Natural killer cell (primary cell): ENCODE data around the gene FSTL4. TPM values are rescaled to one million over a fixed set of nuclear protein-coding genes. Genes with fewer than 3 reads are reported as not detected.

Experiments
- ATAC-seq, 3 donors: fragments of 150-1000 bp in 2 of 3; fragments of 200-7000 bp in 1 of 3; cut with Tn5 transposase; 1 replicate in 1 of 3; 2 replicates in 2 of 3; pipeline ENCODE4 v1.10.0; 2021; ENCODE audit warnings: mild to moderate bottlenecking in 2 of 3, moderate library complexity in 2 of 3
- DNase-seq, 2 donors: peaks; one replicate each; pipeline versions ENCODE4 v3.0.0 to v3.0.0-alpha.2; 2013 to 2021; ENCODE audit warnings: mixed read lengths in 1 of 2
- H3K27ac ChIP-seq: one replicate; pipeline ENCODE4 v1.5.1; 2013; ENCODE audit warnings: mild to moderate bottlenecking, low read length
- H3K27me3 ChIP-seq: one replicate; pipeline ENCODE4 v1.6.1; 2013; ENCODE audit warnings: low read length; ENCODE audit not compliant: control insufficient read depth, insufficient read depth
- H3K36me3 ChIP-seq: one replicate; pipeline ENCODE4 v1.6.1; 2013; ENCODE audit warnings: low read length; ENCODE audit not compliant: control insufficient read depth, insufficient read depth
- H3K4me1 ChIP-seq: one replicate; pipeline ENCODE4 v1.6.1; 2013; ENCODE audit warnings: low read length; ENCODE audit not compliant: control insufficient read depth, insufficient read depth
- H3K4me3 ChIP-seq: one replicate; pipeline ENCODE4 v1.5.1; 2013; ENCODE audit warnings: low read length
- H3K9me3 ChIP-seq: one replicate; pipeline ENCODE4 v1.6.1; 2013; ENCODE audit warnings: low read length; ENCODE audit not compliant: control insufficient read depth, insufficient read depth
- H3K27ac Mint-ChIP-seq, 2 donors: one replicate each; pipeline ENCODE4 v1.8.0; 2022; ENCODE audit warnings: mild to moderate bottlenecking in 2 of 2, mixed read lengths in 2 of 2, moderate library complexity in 1 of 2
- H3K27me3 Mint-ChIP-seq, 2 donors: one replicate each; pipeline ENCODE4 v1.8.0; 2022; ENCODE audit warnings: low read depth in 2 of 2, mixed read lengths in 2 of 2
- H3K36me3 Mint-ChIP-seq: one replicate; pipeline ENCODE4 v1.8.0; 2022; ENCODE audit warnings: mixed read lengths
- H3K4me1 Mint-ChIP-seq, 2 donors: one replicate each; pipeline ENCODE4 v1.8.0; 2022; ENCODE audit warnings: mixed read lengths in 2 of 2
- H3K4me3 Mint-ChIP-seq: one replicate; pipeline ENCODE4 v1.8.0; 2022; ENCODE audit warnings: mild to moderate bottlenecking, moderate library complexity, mixed read lengths
- H3K9me3 Mint-ChIP-seq, 2 donors: one replicate each; pipeline ENCODE4 v1.8.0; 2022; ENCODE audit warnings: mixed read lengths in 2 of 2
- CTCF ChIP-seq: fragments of 200-600 bp; IDR thresholded peaks from one replicate; pipeline ENCODE4 v1.8.0; 2022; ENCODE audit warnings: antibody characterized with exemption
- WGBS: methylation state at CpG from one replicate; pipeline ENCODE4 v1.1.7; 2013; ENCODE audit warnings: missing lambda C conversion rate; ENCODE audit not compliant: insufficient coverage; 5-methylcytosine and 5-hydroxymethylcytosine counted together
- intact Hi-C: fragments of 100-400 bp; cut with micrococcal nuclease; formaldehyde crosslinking; loops from one replicate; pipeline ENCODE4 v1.14.2; 2022
- total RNA-seq, 4 donors: library from RNA; stranded (reverse); fragments of 120-200 nt in 1 of 4; gene quantifications; one replicate each; pipeline versions ENCODE4 v1.2.3 to v1.2.4, GENCODE V29; 2013 to 2022

Gene FSTL4
- total RNA-seq, 3 donors from 2014 or later (not counting 1 experiment from before 2014, with no cell fraction given), result 0.11 to 0.75 (median 0.55) TPM

- no peak overlapping the region for H3K27ac ChIP-seq
- H3K27ac Mint-ChIP-seq, result no peak overlapping the region
- H3K27me3 Mint-ChIP-seq, result peaks cover 13 to 26% of the 10 kb centered on the region in 2 donors
- no peak for ATAC-seq
- DNase-seq, result no peak
- no peaks in the 10 kb centered on the region for H3K36me3 ChIP-seq
- no peak for TF ChIP-seq CTCF
- peaks cover 12% of the 10 kb centered on the region for H3K36me3 Mint-ChIP-seq
- H3K4me1 ChIP-seq, result no peaks in the 10 kb centered on the region
- WGBS, result 69% methylated on average over 7 of the region's 7 CpGs
- no peaks in the 10 kb centered on the region for H3K27me3 ChIP-seq
- peaks cover 7% of the 10 kb centered on the region for H3K9me3 ChIP-seq
- H3K4me1 Mint-ChIP-seq, result no peaks in the 10 kb centered on the region
- no peak overlapping the region for H3K4me3 Mint-ChIP-seq
- intact Hi-C loops, result no loop called here
- peaks cover 3 to 4% of the 10 kb centered on the region in 2 donors for H3K9me3 Mint-ChIP-seq
- no peak overlapping the region for H3K4me3 ChIP-seq
These were observed 239.9 kb downstream of the FSTL4 start for GRCh38 chr5:133372293-133372937.

GRCh38 chr5:133371371-133372155 is 240.8 kb downstream of the FSTL4 start:
- H3K27ac ChIP-seq, result no peak overlapping the region
- Mint-ChIP-seq H3K4me1 (no peaks in the 10 kb centered on the region), H3K27ac (no peak overlapping the region), H3K27me3 (peaks cover 9 to 19% of the 10 kb centered on the region in 2 donors), H3K4me3 (no peak overlapping the region), H3K9me3 (peaks cover 0 to 2% of the 10 kb centered on the region in 2 donors), H3K36me3 (peaks cover 7% of the 10 kb centered on the region)
- ATAC-seq (no peak), DNase-seq (no peak)
- H3K27me3 ChIP-seq, result no peaks in the 10 kb centered on the region
- intact Hi-C loops, result no loop called here
- no peak overlapping the region for H3K4me3 ChIP-seq
- no peaks in the 10 kb centered on the region for H3K36me3 ChIP-seq
- 85% methylated on average over 15 of the region's 15 CpGs for WGBS
- no peaks in the 10 kb centered on the region for H3K9me3 ChIP-seq
- H3K4me1 ChIP-seq, result no peaks in the 10 kb centered on the region
- no peak for TF ChIP-seq CTCF

- DNase-seq, result no peak
- 89% methylated on average over 7 of the region's 7 CpGs for WGBS
These were observed 241.4 kb downstream of the FSTL4 start for GRCh38 chr5:133370904-133371303.

More at GRCh38 chr5:133370904-133371303, 241.4 kb downstream of the FSTL4 start:
- no peak for ATAC-seq
- no peaks in the 10 kb centered on the region for H3K4me1 Mint-ChIP-seq
- Histone ChIP-seq H3K36me3 (no peaks in the 10 kb centered on the region), H3K9me3 (no peaks in the 10 kb centered on the region), H3K4me1 (no peaks in the 10 kb centered on the region), H3K27me3 (no peaks in the 10 kb centered on the region), H3K4me3 (no peak overlapping the region), H3K27ac (no peak overlapping the region)
- no peak for TF ChIP-seq CTCF
- H3K36me3 Mint-ChIP-seq, result peaks cover 2% of the 10 kb centered on the region
- H3K4me3 Mint-ChIP-seq, result no peak overlapping the region
- peaks cover 8 to 20% of the 10 kb centered on the region in 2 donors for H3K27me3 Mint-ChIP-seq
- intact Hi-C loops, result no loop called here
- H3K27ac Mint-ChIP-seq, result no peak overlapping the region
- H3K9me3 Mint-ChIP-seq, result no peaks in the 10 kb centered on the region
